ENCODE results near the gene AK5.

DNA sequence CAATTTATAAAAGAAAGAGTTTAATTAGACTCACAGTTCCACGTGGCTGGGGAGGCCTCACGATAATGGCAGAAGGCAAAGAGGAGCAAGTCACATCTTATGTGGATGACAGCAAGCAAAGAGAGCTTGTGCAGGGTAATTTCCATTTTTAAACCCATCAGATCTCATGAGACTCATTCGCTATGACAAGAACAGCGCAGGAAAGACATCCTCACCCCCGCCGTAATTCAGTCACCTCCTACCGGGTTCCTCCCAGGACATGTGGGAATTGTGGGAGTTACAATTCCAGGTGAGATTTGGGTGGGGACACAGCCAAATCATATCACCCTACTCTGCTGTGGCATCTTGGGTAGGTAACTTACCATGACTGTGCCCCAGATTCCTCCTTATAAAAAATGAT, 79.8 kb downstream of the AK5 start:
- no peak for TF ChIP-seq POLR2AphosphoS5 (IDR thresholded peaks at IDR 0.05; ENCODE audit: low read depth, low read length)
- TF ChIP-seq, protein P1, sequence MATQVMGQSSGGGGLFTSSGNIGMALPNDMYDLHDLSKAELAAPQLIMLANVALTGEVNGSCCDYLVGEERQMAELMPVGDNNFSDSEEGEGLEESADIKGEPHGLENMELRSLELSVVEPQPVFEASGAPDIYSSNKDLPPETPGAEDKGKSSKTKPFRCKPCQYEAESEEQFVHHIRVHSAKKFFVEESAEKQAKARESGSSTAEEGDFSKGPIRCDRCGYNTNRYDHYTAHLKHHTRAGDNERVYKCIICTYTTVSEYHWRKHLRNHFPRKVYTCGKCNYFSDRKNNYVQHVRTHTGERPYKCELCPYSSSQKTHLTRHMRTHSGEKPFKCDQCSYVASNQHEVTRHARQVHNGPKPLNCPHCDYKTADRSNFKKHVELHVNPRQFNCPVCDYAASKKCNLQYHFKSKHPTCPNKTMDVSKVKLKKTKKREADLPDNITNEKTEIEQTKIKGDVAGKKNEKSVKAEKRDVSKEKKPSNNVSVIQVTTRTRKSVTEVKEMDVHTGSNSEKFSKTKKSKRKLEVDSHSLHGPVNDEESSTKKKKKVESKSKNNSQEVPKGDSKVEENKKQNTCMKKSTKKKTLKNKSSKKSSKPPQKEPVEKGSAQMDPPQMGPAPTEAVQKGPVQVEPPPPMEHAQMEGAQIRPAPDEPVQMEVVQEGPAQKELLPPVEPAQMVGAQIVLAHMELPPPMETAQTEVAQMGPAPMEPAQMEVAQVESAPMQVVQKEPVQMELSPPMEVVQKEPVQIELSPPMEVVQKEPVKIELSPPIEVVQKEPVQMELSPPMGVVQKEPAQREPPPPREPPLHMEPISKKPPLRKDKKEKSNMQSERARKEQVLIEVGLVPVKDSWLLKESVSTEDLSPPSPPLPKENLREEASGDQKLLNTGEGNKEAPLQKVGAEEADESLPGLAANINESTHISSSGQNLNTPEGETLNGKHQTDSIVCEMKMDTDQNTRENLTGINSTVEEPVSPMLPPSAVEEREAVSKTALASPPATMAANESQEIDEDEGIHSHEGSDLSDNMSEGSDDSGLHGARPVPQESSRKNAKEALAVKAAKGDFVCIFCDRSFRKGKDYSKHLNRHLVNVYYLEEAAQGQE (IDR thresholded peaks at IDR 0.05; ENCODE audit: insufficient read depth in 1 of 2, low read depth in 2 of 2, low read length in 2 of 2), result no peak
- TF ChIP-seq TAF1 (IDR thresholded peaks at IDR 0.05; ENCODE audit: borderline replicate concordance, insufficient read depth, low read length), result no peak
- no peak for TF ChIP-seq SIN3A (IDR thresholded peaks at IDR 0.05; ENCODE audit: borderline replicate concordance, insufficient read depth, low read length)
- TF ChIP-seq FOXP2 (optimal IDR thresholded peaks at IDR 0.05; ENCODE audit: borderline replicate concordance, extremely low read depth, extremely low read length, insufficient read depth), result no peak
